IMR-90 (cell line): ENCODE measurements around the gene ACTN2.

Experiments used
- FOS ChIP-seq: fragments of 150-350 bp; IDR thresholded peaks from 2 replicates; pipeline ENCODE4 v1.6.1; 2016; ENCODE audit warnings: low read depth, low read length
- MAZ ChIP-seq: IDR thresholded peaks from 2 replicates; pipeline ENCODE4 v1.6.1; 2012; ENCODE audit warnings: low read depth, mild to moderate bottlenecking, low read length, improper control_type of control experiment, moderate library complexity, borderline replicate concordance
- RFX5 ChIP-seq: IDR thresholded peaks from 2 replicates; pipeline ENCODE4 v1.8.0; 2012; ENCODE audit warnings: low read depth, mild to moderate bottlenecking, low read length, moderate library complexity
- SMC3 ChIP-seq: fragments of 150-350 bp; IDR thresholded peaks from 2 replicates; pipeline ENCODE4 v1.6.1; 2016; ENCODE audit warnings: low read depth, mild to moderate bottlenecking, antibody characterized with exemption, low read length, moderate library complexity
- TF ChIP-seq, protein P1 (sequence below): fragments of 150-350 bp; IDR thresholded peaks from 2 replicates; pipeline ENCODE4 v1.6.1; 2017; ENCODE audit warnings: mild to moderate bottlenecking, antibody characterized with exemption, low read length, low read depth
- TF ChIP-seq, protein P2 (sequence below): conservative IDR thresholded peaks from 2 replicates; pipeline ENCODE4 v1.5.1; 2012; ENCODE audit warnings: mild to moderate bottlenecking, low read depth, low read length, improper control_type of control experiment

DNA sequence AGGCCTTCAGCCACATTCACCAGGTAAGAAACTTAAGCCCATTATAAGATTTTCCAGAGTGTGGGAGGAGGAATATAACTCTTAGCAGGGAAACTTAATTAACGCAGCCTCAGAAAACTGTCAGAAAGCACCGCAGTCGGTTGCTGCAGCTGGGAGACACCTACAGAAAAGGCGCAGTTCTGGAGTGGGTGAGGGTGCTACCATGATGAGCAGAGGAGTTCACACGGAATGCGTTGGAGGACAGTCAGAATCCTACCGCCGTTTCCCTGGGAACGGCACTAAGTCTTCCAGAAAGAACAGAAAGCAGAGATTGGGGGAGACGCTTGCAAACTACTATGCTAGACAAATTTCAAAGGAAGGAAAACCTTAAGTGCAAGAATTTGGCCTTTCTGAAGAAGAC lies 6.4 kb downstream of the ACTN2 start:
- no peak for TF ChIP-seq RFX5
- TF ChIP-seq, protein P1, sequence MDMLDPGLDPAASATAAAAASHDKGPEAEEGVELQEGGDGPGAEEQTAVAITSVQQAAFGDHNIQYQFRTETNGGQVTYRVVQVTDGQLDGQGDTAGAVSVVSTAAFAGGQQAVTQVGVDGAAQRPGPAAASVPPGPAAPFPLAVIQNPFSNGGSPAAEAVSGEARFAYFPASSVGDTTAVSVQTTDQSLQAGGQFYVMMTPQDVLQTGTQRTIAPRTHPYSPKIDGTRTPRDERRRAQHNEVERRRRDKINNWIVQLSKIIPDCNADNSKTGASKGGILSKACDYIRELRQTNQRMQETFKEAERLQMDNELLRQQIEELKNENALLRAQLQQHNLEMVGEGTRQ = no peak
- TF ChIP-seq, protein P2, sequence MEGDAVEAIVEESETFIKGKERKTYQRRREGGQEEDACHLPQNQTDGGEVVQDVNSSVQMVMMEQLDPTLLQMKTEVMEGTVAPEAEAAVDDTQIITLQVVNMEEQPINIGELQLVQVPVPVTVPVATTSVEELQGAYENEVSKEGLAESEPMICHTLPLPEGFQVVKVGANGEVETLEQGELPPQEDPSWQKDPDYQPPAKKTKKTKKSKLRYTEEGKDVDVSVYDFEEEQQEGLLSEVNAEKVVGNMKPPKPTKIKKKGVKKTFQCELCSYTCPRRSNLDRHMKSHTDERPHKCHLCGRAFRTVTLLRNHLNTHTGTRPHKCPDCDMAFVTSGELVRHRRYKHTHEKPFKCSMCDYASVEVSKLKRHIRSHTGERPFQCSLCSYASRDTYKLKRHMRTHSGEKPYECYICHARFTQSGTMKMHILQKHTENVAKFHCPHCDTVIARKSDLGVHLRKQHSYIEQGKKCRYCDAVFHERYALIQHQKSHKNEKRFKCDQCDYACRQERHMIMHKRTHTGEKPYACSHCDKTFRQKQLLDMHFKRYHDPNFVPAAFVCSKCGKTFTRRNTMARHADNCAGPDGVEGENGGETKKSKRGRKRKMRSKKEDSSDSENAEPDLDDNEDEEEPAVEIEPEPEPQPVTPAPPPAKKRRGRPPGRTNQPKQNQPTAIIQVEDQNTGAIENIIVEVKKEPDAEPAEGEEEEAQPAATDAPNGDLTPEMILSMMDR = no peak
- no peak for TF ChIP-seq FOS
- TF ChIP-seq SMC3 = no peak
- TF ChIP-seq MAZ = no peak
